Testis (tissue), 3 donors: ENCODE measurements around the gene NDUFA8. TPM values are rescaled to one million over a fixed set of nuclear protein-coding genes. Genes with fewer than 3 reads are reported as not detected.

ENCODE experiments used
- DNase-seq: peaks from one replicate; pipeline ENCODE4 v3.0.0-alpha.2; 2019
- H3K27ac ChIP-seq, 2 donors: fragments of 200-600 bp; sonication (generic); one replicate each; pipeline ENCODE4 v1.5.1; 2019
- H3K27me3 ChIP-seq: fragments of 200-600 bp; sonication (generic); one replicate; pipeline ENCODE4 v1.5.1; 2019
- H3K36me3 ChIP-seq: fragments of 200-600 bp; sonication (generic); one replicate; pipeline ENCODE4 v1.5.1; 2017; ENCODE audit warnings: low read depth; ENCODE audit errors: missing control alignments
- H3K4me1 ChIP-seq: fragments of 200-600 bp; sonication (generic); one replicate; pipeline ENCODE4 v1.5.1; 2019
- H3K4me3 ChIP-seq, 2 donors: fragments of 200-600 bp; sonication (generic); one replicate each; pipeline ENCODE4 v1.5.1; 2017 to 2019
- H3K9me3 ChIP-seq: fragments of 200-600 bp; sonication (generic); one replicate; pipeline ENCODE4 v1.5.1; 2017
- POLR2A ChIP-seq: fragments of 450-650 bp; IDR thresholded peaks from one replicate; pipeline ENCODE4 v1.6.1; 2017; ENCODE audit warnings: antibody characterized with exemption, mild to moderate bottlenecking, moderate library complexity
- WGBS, 2 donors: methylation state at CpG; one replicate each; pipeline ENCODE4 v1.1.5; 2018; 5-methylcytosine and 5-hydroxymethylcytosine counted together
- intact Hi-C: fragments of 100-400 bp; cut with DNase I; formaldehyde crosslinking; loops from one replicate; pipeline ENCODE4 v1.15.1; 2023; ENCODE audit warnings: low total_unique reads
- polyA plus RNA-seq: library from polyadenylated mRNA; stranded (reverse); fragments of 350-450 nt; fragmentation: Illumina TruSeq; extraction: RNeasy Lipid Tissue Mini Kit (QIAGEN cat#74804); gene quantifications from one replicate; pipeline ENCODE4 v1.2.3, GENCODE V29; 2014; ENCODE audit warnings: low read depth, low replicate concordance; ENCODE audit not compliant: insufficient read depth
- total RNA-seq, 2 donors: library from RNA; depleted of rRNA; stranded (reverse); fragments of >200 nt; gene quantifications; one replicate each; pipeline ENCODE4 v1.2.3, GENCODE V29; 2016
- TF ChIP-seq, protein P1 (sequence below), 3 experiments: fragments of 450-650 bp in 2 of 3; fragments of 200-600 bp in 1 of 3; sonication (generic) in 1 of 3; IDR thresholded peaks; one replicate each; pipeline ENCODE4 v1.5.1; 2016 to 2019; ENCODE audit warnings: antibody characterized with exemption in 3 of 3, mild to moderate bottlenecking in 2 of 3, moderate library complexity in 1 of 3

Gene NDUFA8
- total and polyA plus RNA-seq, 3 donors from 2014 or later = 59.4 to 219 (median 62.1) TPM

GRCh38 chr9:122200960-122201595 is 41.5 kb upstream of the NDUFA8 start:
- Histone ChIP-seq H3K27me3 (no peaks in the 10 kb centered on the region), H3K36me3 (no peaks in the 10 kb centered on the region), H3K4me1 (no peaks in the 10 kb centered on the region), H3K4me3 (no peak overlapping the region), H3K9me3 (no peaks in the 10 kb centered on the region), H3K27ac (no peak overlapping the region)
- no peak for TF ChIP-seq POLR2A
- TF ChIP-seq, protein P1, sequence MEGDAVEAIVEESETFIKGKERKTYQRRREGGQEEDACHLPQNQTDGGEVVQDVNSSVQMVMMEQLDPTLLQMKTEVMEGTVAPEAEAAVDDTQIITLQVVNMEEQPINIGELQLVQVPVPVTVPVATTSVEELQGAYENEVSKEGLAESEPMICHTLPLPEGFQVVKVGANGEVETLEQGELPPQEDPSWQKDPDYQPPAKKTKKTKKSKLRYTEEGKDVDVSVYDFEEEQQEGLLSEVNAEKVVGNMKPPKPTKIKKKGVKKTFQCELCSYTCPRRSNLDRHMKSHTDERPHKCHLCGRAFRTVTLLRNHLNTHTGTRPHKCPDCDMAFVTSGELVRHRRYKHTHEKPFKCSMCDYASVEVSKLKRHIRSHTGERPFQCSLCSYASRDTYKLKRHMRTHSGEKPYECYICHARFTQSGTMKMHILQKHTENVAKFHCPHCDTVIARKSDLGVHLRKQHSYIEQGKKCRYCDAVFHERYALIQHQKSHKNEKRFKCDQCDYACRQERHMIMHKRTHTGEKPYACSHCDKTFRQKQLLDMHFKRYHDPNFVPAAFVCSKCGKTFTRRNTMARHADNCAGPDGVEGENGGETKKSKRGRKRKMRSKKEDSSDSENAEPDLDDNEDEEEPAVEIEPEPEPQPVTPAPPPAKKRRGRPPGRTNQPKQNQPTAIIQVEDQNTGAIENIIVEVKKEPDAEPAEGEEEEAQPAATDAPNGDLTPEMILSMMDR (IDR thresholded peaks at IDR 0.05) = no peak
- WGBS, 2 donors = 82 to 83% methylated on average over 6 to 7 of the region's 7 CpGs
- DNase-seq = no peak
- intact Hi-C loops = no loop called here

- Histone ChIP-seq H3K4me1 (no peaks in the 10 kb centered on the region), H3K4me3 (no peak overlapping the region), H3K27ac (no peak overlapping the region), H3K36me3 (no peaks in the 10 kb centered on the region), H3K27me3 (no peaks in the 10 kb centered on the region), H3K9me3 (no peaks in the 10 kb centered on the region)
- DNase-seq = no peak
- TF ChIP-seq POLR2A = no peak
- TF ChIP-seq, protein P1 (IDR thresholded peaks at IDR 0.05) = no peak
- intact Hi-C loops = no loop called here
- 73 to 78% methylated on average over 2 to 4 of the region's 4 CpGs for WGBS, 2 donors
Measured at GRCh38 chr9:122197882-122198281, 38.3 kb upstream of the NDUFA8 start.

GRCh38 chr9:122197426-122197825 is 37.8 kb upstream of the NDUFA8 start:
- no peak for DNase-seq
- TF ChIP-seq, protein P1 (IDR thresholded peaks at IDR 0.05) = no peak
- no peak for TF ChIP-seq POLR2A
- no peaks in the 10 kb centered on the region for H3K9me3 ChIP-seq
- 60 to 68% methylated on average over 7 of the region's 7 CpGs for WGBS, 2 donors
- H3K27ac ChIP-seq = no peak overlapping the region
- H3K4me1 ChIP-seq = no peaks in the 10 kb centered on the region
- no peaks in the 10 kb centered on the region for H3K36me3 ChIP-seq
- no peak overlapping the region for H3K4me3 ChIP-seq
- intact Hi-C loops = no loop called here
- no peaks in the 10 kb centered on the region for H3K27me3 ChIP-seq

DNA sequence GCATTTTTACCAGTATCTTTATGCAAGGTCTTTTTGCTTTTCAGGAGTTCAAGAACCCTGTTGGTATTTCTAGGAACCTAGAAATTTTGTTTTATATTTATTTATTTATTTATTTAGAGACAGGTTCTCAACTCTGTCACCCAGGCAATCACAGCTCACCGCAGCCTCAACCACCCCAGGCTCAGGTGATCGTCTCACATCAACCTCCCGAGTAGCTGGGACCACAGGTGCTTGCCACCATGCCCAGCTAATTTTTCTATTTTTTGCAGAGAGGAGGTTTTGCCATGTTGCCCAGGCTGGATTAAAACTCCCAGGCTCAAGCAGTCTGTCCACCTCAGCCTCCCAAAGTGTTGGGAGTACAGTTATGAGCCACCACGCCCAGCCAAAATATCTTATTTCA is 36.3 kb upstream of the NDUFA8 start:
- Histone ChIP-seq H3K27ac (no peak overlapping the region), H3K36me3 (no peaks in the 10 kb centered on the region), H3K4me1 (no peaks in the 10 kb centered on the region), H3K27me3 (no peaks in the 10 kb centered on the region), H3K9me3 (no peaks in the 10 kb centered on the region), H3K4me3 (no peak overlapping the region)
- DNase-seq = no peak
- TF ChIP-seq, protein P1 (IDR thresholded peaks at IDR 0.05) = no peak
- no peak for TF ChIP-seq POLR2A
- WGBS, 2 donors = 83 to 89% methylated on average over 2 to 4 of the region's 4 CpGs
- intact Hi-C loops = no loop called here

GRCh38 chr9:122193651-122194050 is 34.1 kb upstream of the NDUFA8 start:
- no peak for DNase-seq
- H3K9me3 ChIP-seq = no peaks in the 10 kb centered on the region
- intact Hi-C loops = no loop called here
- no peaks in the 10 kb centered on the region for H3K27me3 ChIP-seq
- 62 to 75% methylated on average over 6 of the region's 6 CpGs for WGBS, 2 donors
- H3K4me3 ChIP-seq = no peak overlapping the region
- no peak overlapping the region for H3K27ac ChIP-seq
- H3K36me3 ChIP-seq = no peaks in the 10 kb centered on the region
- H3K4me1 ChIP-seq = no peaks in the 10 kb centered on the region
- TF ChIP-seq POLR2A = no peak
- TF ChIP-seq, protein P1 (IDR thresholded peaks at IDR 0.05) = no peak
